Stimulated activated CD4-positive, alpha-beta T cell treated with anti-CD3 and anti-CD28 coated beads, Interleukin-15, amount 100 ng/mL, for 48 hours (primary cell): Measurements from ENCODE around the gene SLC22A23.

Source experiments
- DNase-seq, 2 donors: peaks; one replicate each; pipeline ENCODE4 v3.0.0-alpha.2; 2020; ENCODE audit warnings: low read depth in 2 of 2

The SLC22A23 gene

DNA sequence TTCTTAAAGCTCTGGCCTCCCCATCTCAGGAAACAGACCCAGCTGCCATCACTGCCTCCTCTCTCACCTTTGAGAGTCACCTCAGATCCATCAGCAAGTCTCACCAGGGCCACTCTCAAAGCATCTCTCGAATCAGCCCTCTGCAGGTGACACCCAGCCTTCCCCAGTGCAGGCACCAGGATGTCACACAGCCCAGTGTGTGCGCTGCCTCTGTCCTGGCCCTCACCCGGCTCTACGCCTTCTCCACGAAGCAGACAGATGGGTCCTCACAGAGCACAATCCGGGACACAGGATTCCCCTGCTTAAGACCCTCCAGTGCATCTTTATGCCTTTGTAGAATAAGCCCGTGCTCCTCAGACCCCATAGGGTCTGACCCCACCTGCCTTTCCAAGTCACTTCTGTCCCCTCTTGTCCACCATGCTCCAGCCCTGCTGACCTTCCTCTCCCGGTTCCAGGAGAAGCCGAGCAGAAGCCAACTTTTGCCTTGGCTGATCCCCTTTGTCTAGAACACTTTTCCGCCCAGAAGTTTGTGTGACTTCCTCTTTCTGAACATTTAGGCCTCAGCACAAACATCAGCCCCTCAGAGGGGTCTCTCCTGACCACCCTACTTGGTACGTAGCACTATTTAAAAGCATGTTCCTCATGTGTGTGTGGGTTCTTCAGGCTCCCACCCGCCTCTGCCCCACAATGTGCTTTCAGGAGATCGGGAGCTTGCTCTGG, 137.9 kb downstream of the SLC22A23 start:
- DNase-seq = no peak

DNA sequence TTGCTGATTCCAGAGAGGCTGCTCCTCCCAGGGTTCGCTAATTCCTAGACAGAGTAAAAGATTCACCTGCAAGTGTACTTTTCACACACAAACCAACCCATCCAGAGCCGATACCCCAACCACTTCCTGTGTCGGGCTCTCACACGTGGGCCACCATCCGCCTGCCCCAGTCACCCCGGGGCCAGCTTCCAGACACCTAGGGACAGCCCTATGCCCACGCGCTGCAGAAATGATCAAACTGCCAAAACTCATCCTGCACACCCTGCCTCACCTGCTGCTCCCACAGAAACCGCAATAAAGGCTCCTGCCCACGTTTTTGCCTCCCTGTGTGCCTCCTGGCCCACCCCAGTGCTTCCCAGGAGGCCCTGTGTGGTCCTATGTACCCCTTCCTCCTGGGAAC, 138.6 kb downstream of the SLC22A23 start:
- DNase-seq = peak; percentile 37 to 52

DNA sequence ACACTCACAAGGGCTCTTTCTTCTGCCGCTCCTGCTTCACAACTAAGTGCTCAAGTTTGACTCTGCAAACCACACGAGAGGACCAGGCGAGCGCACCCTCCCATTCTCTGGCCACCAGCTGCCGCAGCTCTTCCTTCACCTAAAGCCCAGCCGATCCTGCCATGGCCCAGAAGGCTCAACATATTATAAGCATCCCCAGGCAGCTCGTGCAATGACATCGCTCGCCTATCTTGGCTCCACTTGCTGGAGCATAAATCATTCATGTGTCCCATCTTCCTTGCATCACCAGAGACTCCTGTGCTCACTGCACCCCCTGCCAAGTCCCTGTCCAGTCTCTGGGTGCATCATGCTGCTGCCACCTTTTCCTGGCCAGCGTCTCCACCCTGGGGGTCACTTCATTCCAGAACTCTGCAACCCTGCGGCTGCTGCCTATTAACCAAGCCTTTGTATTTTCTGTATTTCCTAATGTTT, 139.1 kb downstream of the SLC22A23 start:
- no peak for DNase-seq

DNA sequence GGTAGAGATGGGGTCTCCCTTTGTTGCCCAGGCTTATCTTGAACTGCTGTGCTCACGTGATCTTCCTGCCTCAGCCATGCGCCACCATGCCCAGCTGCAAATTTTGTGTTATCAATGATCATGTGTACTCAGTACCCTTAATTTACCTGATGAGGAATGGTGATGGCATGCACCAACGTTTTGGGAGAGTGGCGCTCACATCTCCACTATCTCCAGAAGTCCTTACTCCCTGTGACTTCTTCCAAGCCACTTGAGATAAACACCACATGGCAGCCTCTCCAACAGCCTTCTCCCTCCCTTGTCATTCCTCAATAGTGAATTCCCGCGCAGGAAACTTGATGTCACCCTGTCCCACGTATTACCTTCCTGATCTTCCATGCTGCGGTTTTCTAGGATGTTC, 140.0 kb downstream of the SLC22A23 start:
- DNase-seq = no peak

DNA sequence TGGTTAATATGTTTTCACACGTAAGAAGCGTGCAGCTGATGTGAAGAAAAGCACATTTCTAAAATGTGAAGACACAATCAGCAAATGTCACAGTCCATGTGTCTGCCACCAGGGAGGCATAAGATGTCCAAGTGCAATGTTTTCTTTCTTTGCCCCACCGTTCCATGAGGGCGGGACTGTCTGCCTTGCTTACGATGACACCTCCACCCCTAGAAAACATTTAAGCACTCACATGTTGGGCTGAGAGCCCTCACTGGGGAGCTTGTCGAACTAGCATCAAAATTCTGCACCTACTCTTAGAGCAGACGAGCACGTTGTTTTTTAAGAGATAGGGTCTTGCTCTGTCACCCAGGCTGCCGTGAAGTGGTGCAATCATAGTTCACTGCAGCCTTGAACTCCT, 140.5 kb downstream of the SLC22A23 start:
- no peak for DNase-seq

DNA sequence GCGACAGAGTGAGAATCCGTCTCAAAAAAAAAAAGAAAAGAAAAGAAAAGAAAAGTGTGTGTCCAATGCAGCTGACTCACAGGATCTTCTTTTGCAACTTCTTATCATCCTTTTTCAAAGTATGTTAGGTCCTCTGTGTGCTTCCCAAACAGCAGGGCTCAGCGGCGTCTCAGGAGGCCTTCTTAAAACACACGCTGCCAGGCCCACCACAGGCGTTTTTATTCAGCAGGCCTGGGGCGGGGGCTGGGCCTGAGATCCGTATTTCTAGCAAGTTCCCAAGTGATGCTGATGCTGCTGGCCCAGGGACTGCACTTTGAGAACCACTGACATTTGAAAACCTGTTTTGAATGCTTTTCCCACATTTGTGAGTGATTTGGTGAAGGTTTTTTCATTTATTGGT, 141.0 kb downstream of the SLC22A23 start:
- DNase-seq = no peak

DNA sequence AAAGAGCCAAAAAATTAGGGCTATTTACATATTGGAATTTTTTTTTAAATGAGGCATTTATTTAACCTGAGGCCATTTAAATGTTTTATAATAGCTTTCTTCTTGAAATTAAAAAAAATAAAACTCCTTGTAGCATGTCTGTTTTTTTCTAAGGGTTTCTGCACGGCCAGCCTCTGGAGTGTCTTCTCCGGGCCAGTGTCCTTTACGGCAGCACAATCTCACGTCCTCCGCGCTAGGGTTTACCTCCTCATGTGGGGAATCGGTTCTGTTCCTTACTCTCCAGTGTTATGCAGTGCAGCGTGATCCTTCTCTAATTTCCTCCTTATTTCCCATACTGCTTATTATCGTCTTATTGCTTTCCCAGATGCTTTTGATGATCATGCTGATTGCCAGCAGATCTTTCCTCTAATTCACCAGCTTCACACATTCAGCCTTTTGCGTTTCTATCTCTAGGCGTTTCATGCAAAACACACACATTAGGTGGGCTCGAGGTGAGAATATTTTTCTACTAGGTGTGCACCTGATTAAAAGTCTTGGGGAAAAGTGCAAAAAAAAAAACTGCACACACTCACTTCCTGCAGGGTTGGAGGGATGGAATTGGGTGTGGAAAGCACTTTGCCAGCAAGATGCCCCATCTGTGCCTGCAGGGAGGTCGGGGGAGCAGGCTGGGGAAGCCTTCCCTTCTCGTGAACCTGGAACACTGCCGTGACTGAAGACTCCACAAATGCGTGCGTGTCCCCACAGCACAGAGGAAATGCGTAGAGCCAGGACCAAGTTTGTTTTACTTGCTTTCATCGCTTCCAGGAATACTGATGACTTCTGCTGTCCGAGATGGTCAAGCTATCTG, 142.0 kb downstream of the SLC22A23 start:
- no peak for DNase-seq

DNA sequence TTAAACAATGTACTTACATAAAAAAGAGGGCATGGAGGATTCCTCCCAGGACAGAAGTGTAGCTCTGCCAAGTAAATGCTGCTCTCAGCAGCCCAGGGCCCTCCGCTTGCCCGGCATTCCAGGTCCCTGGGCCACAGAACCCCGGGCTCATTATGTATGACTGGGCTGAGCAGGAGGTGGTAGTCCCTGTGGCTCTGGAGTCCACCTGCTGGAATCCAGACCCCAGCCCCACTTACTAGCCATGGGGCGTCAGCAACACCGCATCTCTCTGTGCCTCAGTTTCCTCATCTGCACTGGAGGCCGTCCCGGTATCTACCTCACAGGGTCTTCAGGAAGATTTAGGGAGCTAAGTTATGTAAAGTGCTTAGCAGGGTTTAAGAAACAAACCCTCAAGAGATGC, 142.7 kb downstream of the SLC22A23 start:
- no peak for DNase-seq

DNA sequence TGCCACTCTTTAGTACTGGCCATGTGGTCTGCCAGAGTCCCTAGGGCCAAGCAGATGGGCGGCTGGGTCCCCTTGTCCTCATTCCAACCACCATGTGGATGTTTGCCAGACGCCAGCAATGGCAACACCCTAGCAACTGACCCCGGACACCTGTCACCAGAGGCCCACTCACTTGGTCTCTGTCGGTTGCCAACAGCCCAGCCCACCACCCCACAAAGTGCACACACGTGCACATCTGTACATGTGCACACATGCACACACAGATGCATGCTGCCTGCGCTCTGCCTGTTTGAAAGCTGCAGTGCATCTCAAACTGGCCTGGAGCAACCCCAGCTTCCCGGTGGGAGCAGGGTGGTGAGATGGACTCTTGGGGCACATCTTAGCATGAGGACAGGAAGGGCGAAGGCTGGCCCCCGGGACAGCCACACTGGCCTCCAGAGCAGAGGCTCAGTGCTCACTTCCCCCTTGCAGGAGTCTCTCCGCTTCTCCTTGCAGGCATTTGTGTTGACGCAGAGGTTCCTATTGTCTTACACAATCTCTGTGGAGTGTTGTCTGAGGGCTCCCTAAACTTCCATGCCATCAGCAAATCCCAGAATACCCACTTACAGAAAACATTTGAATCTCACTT, 144.1 kb downstream of the SLC22A23 start:
- DNase-seq = no peak

DNA sequence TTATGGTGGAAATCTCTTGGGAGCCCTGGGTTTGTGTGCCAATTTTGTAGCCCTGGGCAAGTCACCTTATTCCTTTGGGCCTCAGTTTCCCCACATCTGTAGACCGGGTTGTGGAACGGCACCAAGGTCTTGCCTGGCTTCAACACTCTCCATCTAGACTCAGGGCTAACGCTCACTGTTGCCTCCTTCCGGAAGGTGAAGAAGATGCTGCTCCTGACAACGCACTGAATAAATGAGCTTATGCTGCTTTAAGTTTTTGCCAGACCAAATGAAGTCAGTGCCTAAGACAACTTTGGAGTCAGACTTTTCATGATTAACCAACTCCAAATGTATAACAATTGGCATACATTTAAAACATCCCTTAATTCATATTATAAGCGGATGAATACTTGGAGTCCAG, 145.0 kb downstream of the SLC22A23 start:
- no peak for DNase-seq

DNA sequence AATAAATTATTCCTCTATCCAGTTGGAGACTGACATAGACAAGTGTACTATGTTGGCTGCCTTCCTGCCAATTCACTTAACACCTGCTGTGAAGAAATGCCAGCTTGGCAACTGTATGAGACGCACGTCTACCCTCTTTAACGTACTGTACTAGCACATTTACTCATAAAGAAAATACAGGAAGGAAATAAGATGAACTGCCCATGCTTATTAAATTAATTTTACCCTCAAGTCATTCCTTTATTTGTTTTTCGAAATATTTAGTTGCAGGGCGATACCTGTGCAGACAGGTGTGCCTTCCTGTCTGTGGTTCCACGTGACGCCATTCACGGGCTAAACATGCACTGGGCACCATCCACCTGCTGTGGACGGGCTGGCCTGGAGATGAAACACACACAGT, 146.1 kb downstream of the SLC22A23 start:
- DNase-seq = no peak

DNA sequence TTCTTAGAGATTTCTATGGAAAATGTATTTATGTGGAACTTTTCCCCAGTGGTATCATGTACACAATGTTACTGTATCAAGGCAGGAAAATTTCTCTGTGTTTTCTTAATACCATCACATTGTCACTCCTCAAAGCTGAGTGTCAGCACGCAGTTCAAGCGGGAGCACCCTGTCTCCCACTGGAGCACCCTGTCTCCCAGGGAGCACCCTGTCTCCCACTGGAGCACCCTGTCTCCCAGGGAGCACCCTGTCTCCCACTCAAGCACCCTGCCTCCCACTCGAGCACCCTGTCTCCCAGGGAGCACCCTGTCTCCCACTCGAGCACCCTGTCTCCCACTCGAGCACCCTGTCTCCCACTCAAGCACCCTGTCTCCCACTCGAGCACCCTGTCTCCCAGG, 146.8 kb downstream of the SLC22A23 start:
- DNase-seq = no peak

DNA sequence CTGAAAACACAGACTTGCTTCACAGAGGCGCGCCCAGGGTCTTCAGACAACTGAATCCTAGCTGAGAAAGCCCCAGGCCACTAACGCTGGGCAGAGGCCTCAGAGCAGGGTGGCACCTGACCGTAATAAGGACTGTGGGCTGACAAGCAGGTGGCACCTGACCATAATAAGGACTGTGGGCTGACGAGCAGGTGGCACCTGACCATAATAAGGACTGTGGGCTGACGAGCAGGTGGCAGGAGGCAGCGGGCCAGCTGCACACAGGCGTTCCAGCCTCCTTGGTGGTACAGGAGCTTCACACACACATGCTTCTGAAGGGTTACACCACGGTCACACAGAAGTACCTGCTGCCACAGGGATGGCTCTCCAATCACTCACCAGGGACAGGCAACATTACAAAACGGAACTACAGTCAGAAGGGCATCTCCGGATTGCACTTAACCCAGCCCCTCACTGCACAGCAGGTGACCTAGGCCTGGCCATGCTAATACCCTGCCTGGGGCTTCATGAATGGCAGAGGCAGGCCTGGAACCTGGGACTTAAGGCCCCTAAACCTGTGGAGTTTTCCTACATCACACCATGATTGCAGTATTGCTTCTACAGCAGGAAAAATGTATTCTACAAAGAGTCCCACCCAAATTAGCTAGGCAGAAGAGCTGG, 147.3 kb downstream of the SLC22A23 start:
- DNase-seq = no peak

DNA sequence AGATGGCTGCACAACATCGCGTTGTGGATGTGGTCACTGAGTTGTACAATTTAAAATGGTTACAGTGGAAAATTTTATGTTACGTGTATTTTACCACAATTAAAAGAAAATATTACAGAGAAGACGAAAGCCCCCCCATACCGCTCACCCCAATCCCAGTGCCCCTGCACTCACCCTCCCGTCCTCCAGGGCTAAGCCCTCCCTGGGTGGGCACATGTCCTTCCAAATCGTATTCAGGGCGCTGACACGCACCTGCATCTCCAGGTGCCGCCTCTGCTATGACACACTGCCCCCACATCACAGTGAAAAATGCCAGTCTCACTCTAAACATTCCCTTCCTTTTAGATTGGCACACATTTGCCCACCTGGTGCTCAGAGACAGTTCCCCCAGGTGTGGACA, 148.7 kb downstream of the SLC22A23 start:
- DNase-seq = no peak

DNA sequence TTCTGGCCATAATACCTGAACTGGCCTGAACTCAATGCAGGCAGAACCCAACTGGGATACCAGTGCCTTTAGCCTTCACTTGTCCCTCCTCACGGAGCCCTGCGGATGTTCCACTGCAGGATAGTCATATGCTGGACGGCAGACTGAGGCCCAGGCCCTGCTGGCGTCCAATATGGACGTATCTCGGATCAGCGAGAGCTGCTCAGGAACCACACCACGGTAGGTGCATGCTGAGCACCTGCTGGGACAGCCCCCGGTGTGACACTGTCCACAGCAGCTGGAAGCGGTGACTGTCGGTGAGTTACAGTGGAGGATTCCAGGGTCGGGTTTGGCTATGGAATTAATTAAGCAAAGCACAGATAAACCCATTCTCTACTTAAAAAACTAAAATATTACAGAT, 149.4 kb downstream of the SLC22A23 start:
- no peak for DNase-seq

DNA sequence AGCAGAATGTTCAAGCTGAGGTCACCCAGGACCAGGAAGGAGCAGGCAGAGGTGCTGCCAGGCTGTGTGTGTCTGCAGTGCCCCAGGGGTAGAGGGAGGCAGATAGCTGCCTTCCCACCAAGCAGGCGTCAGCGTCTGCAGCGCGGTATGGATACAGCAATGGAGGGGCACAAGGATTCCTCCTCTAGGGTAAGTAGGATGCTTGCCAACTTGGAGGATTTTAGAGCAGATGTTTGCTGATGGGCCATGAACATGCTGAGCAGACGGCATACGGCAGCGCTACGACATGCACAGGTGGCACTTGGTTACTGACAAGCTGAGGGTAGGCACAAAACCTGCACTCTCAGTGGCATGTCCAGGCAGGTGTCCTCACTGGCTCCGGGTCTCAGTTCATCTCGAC, 150.0 kb downstream of the SLC22A23 start:
- no peak for DNase-seq

DNA sequence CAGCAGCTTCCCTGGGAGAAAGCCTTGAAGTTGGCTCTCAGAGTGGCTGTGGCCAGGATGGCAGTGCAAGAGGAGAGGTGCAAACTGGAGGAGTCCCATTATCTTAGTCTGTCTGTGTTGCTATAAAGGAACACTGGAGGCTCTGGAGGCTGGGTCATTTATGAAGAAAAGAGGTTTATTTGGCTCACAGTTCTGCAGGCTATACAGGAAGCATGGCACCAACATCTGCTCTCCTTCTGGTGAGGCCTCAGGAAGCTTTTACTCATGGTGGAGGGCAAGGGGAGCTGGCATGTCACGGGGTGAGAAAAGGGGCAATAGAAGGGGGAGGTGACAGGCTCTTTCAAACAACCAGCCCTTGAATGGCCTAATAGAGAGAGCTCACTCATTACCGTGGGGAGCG, 151.0 kb downstream of the SLC22A23 start:
- no peak for DNase-seq

DNA sequence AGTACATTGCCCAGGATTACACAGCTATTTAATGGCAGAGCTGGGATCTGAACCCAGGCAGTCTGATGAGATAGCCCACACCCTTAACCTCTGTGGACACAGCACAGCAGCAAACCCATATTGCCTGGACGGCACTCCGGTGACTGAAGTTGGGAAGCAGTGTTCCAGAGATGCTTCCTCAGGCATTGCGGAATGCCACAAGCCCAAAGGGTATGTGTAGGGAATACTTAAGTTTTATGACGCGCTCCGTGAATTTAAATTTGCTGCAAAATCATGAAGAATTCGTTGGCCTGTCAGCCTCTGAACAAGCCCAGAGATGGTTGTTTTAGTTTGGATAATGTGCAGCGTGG, 151.7 kb downstream of the SLC22A23 start:
- DNase-seq = no peak

DNA sequence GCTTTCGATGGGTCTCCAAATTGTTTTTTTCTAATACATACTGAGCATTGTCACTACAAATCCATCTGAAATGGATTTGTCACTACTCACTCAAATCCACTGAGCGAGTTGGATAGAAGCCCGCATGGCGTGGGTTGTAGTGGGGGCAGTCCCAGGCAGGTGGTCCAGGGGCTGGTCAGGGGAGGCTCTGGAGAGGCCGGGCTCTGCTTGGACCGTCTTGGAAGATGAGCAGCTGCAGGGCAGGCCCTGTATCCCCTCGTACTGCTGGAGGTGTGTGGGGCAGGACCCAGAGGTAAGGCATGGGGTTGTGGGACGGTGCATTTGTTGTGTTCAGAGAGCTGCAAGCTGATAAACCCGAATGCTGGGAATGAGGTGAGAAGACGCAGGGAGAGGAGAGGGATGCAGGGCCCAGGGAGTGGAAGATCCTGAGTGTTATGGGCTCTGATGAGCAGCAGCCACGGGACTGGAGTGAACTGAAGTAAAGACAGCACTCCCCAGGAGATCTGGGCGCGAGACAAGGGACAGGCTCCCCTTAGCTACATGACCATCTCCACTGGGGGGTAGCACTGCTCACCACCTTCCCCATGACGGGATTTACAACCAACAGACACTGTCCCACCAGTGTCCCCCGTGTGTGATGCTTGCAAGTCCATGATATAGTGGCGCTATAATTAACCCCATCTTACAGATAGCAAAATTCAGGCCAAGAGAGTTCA, 152.2 kb downstream of the SLC22A23 start:
- no peak for DNase-seq

DNA sequence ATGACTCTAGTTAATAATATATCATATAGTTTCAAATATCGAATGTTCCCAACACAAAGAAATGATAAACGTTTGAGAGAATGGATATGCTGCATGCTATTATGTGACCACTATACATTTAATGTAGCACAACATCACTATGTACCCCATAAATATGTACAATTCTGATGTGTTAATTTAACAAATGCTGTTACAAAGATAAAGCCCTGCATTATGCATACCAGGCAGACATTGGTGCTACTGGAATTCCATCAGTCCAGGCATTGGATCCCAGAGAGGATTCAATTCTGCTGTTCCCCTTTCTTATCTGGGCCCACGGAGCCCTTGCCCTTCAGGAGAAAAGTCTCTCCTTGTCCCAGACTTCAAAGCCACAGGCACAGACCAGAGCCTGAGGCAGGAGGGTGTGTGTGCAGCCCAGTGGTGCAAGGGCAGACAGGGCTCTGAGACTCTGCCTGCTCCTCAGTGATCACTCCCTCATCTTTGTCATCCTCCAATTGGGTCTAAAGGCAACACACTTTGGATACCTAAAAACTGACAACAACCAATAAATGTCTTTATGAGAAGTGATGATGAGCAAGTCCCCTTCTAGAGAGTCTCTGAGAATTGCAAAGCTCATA, 152.9 kb downstream of the SLC22A23 start:
- DNase-seq = no peak

DNA sequence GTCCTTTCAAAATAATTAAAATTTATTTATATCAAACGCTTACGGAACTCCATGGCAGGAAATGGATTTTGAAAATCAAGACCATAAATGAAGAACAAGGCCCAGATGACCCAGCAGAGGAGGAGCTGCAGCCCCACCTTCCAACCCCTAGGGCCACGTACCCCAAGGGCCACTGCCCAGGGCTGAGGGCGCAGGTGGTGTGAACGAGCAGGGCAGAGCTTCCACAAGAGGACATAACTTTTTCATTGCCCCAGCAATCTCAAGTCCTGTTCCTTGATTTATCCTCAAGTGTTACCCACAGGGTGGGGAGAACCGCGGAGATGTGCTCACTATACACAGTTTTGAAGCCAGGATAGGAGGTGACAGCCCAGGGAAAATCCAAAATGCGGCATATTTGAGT, 155.3 kb downstream of the SLC22A23 start:
- DNase-seq = no peak
